HG02943 (cell line): ENCODE measurements around the gene ZBTB44.
"Not testable (repeated sequence)": the region's sequence is repeated elsewhere in the genome, so short reads cannot be mapped to it uniquely, and the experiment has no call there.

Experiments
- ATAC-seq: cut with Tn5 transposase; IDR thresholded peaks from one replicate; pipeline ENCODE4 v1.9.1; 2021; ENCODE audit warnings: mild to moderate bottlenecking, low read depth, moderate library complexity; ENCODE audit not compliant: unreplicated experiment

The ZBTB44 gene

DNA sequence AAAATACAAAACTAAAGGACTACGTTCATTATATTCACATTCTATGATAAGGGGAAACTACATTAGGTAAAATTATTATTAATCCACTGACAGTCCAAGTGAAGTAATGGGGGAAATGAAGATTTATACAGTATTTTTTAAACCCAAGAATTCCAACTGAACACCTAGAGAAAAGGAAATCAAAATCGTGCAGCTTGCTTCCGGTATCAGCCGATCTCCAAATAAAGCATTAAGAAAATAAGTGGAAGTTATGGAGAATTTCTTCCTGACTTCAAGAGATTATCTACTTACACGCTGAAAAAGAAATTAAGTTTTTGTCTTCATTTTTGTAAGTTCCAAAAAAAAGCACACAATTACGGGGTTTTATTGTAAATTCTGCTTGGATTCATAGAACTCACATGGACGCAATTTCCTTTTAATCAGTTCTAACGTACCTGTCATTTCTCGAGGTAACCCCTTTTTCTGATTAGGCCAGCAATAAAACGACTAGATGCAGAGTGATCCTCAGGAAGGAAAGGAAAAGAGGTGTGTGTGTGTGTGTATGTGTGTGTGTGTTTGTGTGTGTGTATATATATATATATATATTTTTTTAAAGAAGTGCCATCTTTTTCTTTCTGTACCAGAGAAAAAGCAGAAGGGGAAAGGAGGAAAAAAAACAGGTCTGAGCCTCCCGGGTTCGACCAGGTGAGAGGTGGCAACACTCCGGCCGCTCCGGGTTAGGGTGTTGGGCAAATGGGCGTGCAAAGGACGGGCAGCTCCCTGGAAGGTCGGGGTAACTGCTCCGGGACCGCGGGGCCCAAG is 1.1 kb downstream of the ZBTB44 start:
- ATAC-seq: no peak

DNA sequence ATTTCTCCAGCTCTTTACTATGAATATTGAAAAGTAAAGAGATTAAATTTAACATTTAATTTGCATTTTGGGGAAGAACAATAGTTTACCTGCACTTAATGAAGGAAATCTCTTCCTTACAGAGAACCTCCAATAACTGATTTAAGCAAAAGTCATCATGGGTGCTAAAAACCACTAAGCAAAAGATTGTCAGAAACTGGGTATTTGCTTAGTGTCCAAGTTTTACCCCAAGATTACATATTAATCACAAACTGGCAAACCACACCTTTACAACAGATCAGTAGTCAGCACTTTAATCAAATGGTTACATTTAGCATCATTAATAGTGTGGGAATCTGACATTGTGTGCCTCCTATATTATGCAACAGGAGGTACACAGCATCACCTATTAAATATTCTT is 2.7 kb downstream of the ZBTB44 start:
- no peak for ATAC-seq

DNA sequence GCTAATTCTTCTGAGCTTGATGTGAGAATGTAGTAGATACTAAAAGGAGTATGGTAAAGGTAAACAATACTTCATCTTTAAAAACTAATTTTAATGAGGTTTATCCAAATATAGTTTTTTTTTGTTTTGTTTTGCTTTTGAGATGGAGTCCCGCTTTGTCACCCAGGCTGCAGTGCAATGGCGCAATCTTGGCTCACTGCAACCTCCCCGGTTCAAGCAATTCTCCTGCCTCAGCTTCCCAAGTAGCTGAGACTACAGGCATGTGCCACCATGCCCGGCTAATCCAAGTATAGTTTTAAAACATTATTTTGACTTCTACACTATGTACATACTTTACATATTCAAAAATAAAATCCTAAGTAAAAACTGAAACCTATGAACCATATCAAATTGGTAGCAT is 4.1 kb downstream of the ZBTB44 start:
- no peak for ATAC-seq

DNA sequence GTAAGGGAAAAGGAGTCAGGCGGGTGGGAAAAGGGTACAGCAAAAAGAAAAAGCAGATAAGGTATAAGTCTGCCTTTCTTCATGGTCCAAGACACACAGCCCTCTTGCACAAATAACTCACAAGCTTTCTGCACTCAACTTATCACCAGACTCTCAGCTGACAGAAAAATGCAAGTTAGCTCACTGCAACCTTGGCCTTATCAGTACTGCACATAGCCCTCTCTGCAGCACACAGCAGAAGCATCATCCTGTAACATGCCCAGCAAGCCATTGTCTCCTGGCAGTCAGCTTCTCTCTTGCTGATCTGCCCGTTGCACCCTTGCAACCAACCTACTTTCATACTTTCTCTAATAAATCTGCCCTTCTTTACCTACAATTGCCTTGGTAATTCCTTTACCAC is 5.8 kb downstream of the ZBTB44 start:
- ATAC-seq: no peak

DNA sequence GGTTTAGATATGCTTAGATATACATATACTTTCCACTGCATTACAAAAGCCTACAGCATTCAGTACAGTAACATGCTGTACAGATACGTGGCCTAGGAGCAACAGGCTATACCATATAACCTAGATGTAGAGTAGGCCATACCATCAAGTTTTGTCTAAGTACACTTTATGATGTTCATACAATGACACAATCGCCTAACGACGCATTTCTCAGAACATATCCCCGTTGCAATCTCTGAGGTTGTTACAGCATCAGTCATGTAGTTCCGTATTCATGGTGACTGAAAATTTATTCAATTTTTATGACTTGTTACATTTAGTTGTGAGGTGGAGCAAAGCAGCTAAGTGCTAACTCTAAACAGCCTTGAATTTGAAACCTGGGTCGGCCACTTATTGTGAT is 6.7 kb downstream of the ZBTB44 start:
- no peak for ATAC-seq

DNA sequence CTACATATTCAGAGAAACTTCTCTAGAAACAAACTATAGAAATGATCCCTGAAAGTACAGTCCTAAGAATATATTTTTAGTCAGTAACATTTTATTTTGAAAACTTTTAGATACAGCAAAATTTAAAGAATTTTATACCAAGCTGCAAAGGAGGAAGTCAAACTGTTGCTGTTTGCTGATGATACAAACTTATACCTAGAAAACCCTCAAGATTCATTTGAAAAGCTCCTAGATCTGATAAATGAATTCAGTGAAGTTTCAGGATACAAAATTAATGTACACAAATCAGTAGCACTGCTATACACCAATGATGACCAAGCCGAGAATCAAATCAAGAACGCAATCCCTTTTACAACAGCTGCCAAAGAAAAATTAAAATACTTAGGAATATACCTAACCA is 10.1 kb downstream of the ZBTB44 start:
- no peak for ATAC-seq

DNA sequence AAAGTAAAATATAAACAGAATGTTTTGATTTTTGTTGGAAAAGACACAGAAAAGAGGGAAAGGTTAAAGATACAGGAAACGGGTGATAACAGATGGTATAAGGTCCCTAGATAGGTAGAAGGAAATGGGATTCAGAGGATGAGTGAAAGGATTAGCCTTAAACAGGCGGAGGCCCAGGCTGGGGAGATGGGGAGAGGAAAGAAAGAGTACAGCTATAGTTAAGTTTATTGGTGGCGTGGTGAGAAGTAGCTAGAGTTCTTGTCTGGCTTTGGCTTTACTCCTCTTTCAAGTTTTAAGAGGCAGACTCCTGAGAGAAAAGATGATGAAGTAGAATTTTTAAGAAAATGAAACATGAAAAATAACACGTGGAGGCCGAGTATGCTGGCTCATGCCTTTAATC is 13.7 kb downstream of the ZBTB44 start:
- ATAC-seq: no peak

DNA sequence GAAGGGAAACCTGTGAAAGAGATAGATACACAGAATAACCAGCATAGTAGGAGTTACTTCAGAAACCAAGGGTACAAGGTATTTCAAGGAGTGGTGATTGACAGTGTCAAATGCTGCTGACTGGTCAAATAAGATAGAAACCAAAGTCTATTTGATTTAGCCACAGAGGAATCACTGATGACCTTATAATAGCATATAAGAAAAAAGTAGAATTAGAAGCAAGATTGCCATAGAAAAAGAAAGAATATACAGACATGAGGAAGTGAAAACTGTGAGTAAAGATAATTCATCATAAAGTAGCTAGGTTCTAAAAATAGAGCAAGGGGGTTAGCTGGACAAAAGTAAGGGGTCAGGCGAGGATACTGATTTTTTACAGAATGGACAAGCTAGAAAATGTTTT is 14.2 kb downstream of the ZBTB44 start:
- peak; percentile 58 for ATAC-seq

DNA sequence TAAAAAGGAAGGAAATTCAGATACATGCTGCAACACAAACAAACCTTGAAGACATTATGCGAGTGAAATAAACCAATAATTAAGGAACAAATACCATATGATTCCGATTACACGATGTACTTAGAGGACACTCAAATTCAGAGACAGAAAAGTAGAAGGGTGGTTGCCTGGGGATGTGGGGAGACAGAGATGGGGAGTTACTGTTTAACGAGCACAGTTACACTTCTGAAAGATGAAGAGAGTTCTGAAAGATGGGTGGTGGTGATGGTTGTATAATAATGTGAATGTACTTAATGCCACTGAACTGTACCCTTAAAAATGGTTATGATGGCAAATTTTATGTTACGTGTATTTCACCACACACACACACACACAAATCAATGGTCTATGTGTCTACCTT is 14.7 kb downstream of the ZBTB44 start:
- peak; percentile 55 for ATAC-seq

DNA sequence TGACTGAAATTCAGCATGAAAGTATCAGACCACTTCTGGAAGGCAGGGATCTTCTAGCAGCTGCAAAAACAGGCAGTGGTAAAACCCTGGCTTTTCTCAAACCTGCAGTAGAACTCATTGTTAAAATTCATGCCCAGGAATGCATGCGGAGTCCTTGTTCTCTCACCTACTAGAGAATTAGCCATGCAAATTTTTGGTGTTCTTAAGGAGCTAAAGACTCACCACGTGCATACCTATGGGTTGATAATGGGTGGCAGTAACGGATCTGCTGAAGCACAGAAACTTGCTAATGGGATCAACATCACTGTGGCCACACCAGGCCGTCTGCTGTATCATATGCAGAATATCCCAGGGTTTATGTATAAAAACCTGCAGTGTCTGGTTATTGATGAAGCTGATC is 19.1 kb downstream of the ZBTB44 start:
- no peak for ATAC-seq

DNA sequence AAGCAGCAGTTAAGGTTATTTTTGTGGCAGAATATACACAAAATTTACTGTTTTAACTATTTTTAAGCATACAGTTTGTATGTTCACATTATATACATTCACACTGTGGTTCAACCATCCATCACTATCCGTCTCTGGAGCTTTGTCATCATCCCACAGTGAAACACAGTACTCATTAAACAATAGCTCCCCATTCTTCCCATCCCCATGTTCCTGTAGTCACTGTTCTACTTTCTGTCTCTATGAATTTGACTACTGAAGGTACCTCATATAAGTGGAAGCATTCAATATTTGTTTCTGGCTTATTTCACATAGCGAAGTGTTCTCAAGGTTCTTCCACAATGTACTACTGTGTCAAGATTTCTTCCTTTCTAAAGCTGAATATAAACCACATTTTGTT is 32.6 kb downstream of the ZBTB44 start:
- no peak for ATAC-seq

DNA sequence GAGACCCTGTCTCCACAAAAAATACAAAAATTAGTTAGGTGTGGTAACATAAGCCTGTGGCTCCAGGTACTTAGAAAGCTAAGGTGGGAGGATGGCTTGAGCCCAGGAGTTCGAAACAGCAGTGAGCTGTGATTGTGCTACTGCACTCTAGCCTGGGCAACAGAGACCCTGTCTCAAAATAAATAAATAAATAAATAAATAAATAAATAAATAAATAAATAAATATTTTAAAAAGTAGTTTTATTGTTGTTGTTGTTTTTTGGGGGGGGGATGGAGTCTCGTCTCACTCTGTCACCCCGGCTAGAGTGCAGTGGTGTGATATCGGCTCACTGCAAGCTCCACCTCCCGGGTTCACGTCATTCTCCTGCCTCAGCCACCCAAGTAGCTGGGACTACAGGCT is 33.4 kb downstream of the ZBTB44 start:
- not testable (repeated sequence) for ATAC-seq

DNA sequence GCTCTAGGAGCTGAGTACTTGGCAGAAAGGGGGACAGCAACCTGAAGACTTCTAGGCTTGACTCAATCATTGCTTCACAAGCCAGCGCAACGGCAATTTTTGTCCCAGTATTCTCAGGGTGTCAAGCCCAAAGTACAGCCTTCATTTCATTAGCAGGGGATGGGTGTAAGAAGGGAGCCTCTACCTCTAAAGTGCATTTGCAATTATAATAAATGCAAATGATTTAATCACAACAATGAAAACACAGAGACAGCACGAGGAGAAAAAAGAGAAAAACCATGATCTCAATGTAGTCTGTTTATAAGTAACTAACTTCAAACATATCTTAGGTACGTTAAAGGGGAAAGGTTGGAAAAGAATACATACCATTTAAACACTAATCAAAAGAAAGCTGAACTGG is 34.7 kb downstream of the ZBTB44 start:
- ATAC-seq: no peak

DNA sequence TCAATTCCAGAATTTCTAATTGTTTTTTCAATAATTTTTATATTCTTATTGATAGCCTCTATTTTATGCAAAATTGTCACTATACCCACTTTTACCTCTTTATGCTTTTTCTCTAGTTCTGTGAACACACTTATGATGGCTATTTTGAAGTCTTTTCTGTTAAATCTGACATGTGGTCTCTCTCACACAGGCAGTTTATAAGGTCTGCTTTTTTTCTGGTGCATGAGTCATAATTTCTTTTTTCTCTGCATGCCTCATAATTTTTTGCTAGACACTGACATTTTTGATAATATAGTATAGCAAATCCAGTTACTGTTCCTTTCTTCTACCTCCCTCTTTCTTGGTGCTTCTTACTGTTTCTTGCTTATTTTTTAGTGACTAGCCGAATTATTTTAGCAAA is 36.0 kb downstream of the ZBTB44 start:
- no peak for ATAC-seq

DNA sequence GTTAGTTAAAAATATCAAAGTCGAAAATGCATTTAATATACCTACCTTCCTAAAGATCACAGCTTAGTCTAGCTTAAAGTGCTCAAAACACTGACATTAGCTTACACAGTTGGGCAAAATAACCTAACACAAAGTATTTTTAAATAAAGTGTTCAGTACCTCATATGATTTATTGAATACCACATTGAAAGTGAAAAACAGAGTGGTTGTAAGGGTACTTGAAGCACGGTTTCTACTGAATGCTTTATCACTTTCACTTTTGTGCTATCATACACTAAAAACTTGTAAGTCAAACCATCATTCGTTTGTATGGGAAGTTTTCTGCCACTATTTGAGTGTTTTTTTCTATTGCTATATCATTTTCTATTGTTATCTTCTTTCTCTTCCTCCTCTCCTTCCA is 36.6 kb downstream of the ZBTB44 start:
- peak; percentile 58 for ATAC-seq

DNA sequence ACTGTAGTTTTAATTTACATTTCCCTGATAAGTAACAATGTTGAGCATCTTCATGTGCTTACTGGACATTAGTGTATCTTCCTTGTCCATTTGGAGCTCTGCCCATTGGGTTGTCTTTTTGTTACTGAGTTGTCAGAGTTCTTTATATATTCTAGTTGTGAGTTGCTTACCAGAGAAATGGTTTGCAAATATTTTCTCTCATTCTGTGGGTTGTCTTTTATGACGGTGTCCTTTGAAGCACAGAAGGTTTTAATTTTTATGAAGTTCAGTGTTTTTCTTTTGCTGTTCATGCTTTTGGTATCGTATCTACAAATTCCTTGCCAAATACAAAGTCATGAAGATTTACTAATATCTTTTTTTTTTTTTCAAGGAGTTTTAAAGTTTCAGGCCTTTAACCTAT is 42.4 kb downstream of the ZBTB44 start:
- ATAC-seq: no peak

DNA sequence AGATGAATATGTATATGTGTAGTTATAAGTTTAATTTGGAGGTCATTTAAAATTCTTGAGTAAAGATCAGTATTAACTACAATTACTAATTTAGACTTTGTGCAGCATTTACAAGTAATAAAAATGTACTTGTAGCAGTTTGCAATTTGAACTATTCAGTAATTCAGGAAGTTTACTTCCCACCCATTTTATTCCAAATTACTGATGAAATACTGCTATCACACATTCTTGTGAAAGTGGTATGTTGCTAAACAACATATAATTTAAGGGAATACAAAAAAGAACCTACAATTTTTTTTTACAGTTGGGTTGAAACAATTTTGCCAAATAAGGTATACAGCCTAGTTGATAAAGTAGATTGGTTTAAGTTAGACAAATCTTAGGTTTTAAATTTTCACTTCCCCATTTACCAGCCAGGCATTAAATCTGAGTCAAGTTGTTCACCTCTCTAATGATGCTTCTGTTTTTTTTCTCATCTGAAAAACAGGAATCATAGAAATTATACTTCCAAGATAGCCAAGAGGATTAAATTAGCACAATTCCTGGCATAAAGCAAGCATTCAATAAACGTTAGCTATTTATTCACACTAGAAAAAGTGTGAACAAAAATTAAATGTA is 45.3 kb downstream of the ZBTB44 start:
- ATAC-seq: peak; percentile 77

DNA sequence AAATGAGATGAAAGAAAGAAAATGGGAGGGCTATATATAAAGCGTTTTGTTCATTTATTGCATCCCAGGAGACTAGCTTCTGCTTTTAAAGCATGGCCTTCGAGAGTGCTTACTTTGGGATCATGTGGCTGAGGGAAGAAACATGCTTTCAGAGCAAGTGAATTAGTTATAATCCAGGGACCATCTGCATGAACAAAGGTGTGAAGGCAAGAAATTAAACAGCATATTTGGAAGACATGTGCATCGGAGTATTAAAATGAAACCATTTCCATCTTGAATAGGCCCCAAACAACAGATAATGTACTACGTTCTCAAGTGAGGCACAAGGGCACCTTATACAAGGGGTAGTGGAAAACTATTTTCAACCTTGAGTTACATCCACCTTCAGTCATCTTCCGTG is 51.4 kb downstream of the ZBTB44 start:
- ATAC-seq: no peak

DNA sequence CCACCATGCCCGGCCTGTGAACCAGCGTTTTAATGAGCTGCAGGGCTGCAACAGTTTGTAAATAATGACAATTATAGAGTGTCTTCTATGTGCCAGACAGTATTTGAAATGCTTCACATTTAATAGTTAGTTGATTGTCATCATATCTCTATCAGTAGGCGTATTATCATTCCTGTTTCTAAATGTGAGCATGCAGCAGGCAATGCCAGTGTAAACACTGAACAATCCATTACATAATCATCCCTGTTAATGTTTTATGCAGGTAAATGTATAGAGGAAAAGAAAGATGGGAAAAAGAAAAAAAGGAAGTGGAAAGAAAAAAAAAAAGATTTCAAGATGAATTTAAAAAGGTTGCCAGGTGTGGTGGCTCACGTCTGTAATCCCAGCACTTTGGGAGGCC is 52.3 kb downstream of the ZBTB44 start:
- ATAC-seq: no peak

DNA sequence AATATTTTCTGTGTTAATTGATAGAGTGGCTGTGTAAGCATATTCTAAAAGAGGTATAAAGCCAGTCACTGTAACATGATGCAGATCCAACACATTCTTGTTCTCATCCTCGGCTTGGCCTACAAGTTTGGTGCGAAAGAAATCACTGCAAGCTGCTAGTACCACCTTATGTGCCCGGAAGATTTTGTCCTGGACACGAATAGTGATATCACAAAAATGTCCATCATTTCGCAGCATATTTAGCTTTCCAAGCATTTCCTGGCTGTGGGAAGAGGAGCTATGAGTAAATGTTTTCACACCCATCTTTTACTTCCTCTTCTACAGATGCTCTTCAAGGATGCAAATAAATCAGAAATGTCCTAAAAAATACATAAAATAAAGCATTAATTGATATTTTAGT is 53.1 kb downstream of the ZBTB44 start:
- no peak for ATAC-seq

DNA sequence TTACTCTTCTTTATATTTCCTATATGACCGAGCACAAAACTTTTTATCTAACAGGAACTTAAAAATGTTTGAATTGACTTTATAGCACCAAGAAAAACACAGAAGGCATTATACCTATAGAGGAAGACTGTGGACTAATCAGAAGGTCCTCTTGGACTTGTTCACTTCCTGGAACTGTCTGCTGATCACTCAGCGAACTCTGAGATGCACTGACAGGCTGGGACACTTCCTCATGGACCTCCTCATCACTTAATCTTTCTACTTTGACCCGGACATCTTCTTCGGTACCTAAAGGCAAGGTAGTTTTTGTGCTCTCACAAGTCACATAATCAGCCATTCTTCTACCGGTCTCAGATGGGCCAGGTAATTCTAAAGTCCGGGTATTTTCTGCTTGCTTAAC is 54.0 kb downstream of the ZBTB44 start:
- no peak for ATAC-seq

DNA sequence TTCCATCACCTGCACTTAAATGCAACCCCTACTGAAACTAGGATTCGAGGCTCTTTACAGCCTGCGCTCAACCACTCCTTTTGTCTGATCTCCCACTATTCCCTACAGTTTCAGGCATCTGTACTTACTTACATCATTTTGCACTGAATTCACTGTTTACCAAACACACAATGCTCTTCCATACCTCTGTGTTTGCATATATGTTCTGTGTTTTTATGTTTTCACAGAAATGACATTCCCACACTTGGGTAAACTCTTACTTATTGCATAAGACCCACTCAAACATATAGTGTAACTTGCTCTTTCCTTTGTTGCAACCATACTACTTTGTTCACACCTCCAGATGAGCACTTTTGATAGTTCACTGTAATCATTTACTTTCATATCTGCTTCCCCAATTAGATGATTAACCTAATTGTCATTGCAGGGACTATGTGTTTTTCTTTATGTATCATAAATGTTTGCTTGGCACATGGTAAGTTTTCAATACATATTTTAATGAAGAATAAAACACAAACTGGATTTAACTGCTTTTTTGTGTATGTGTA is 54.6 kb downstream of the ZBTB44 start:
- ATAC-seq: no peak
